Gastrocnemius medialis (tissue), 4 donors: ENCODE results near the gene OTUB1.

Experiments
- CTCF ChIP-seq, 5 experiments: fragments of 450-650 bp in 3 of 5; fragments of 200-600 bp in 2 of 5; sonication (generic) in 2 of 5; IDR thresholded peaks in 4 of 5; conservative IDR thresholded peaks in 1 of 5; 1 replicate in 4 of 5; 2 replicates in 1 of 5; pipeline ENCODE4 v1.5.1; 2016 to 2019; ENCODE audit warnings: antibody characterized with exemption in 5 of 5, mild to moderate bottlenecking in 3 of 5, moderate library complexity in 3 of 5
- POLR2A ChIP-seq, 2 donors: fragments of 450-650 bp; IDR thresholded peaks; one replicate each; pipeline ENCODE4 v1.6.1; 2017; ENCODE audit warnings: antibody characterized with exemption in 2 of 2, mild to moderate bottlenecking in 2 of 2, moderate library complexity in 2 of 2

GRCh38 chr11:64008283-64008913, 22.2 kb downstream of the OTUB1 start:
- TF ChIP-seq CTCF (IDR thresholded peaks at IDR 0.05 in 4 of 5, conservative IDR thresholded peaks at IDR 0.05 in 1 of 5) (no peak), POLR2A (IDR thresholded peaks at IDR 0.05) (no peak)
